GM12874 (cell line): ENCODE results near the gene TRRAP.

ENCODE experiments used
- CTCF ChIP-seq: IDR thresholded peaks from 2 replicates; pipeline ENCODE4 v1.5.1; 2011; ENCODE audit warnings: low read depth, mild to moderate bottlenecking, control low read depth, low read length, moderate library complexity; ENCODE audit not compliant: insufficient read depth

Gene TRRAP

GRCh38 chr7:98887038-98887437 is 8.7 kb downstream of the TRRAP start:
- no peak for TF ChIP-seq CTCF

- no peak for TF ChIP-seq CTCF
Observed at GRCh38 chr7:98892609-98893008, 14.3 kb downstream of the TRRAP start.

- no peak for TF ChIP-seq CTCF
Observed at GRCh38 chr7:98899816-98900215, 21.5 kb downstream of the TRRAP start.

DNA sequence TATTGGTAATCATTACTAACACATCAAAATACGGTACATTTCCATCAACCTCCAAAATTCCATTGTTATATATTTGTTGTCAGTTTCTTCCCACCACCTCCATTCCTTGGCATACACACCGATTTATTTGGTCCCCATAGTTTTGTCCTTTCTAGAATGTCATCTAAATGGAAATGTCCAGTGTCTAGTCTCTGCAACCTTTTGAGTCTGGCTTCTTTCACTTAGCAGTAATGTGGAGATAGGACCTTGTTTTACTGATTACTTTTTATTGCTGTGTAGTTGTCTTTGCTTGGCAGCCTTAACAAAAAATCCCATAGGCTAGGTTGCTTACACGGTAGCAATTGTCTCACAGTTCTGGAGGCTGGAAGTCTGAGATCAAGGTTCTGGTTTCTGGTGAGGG is 22.5 kb downstream of the TRRAP start:
- TF ChIP-seq CTCF = no peak

GRCh38 chr7:98902523-98902922 is 24.2 kb downstream of the TRRAP start:
- TF ChIP-seq CTCF = no peak

DNA sequence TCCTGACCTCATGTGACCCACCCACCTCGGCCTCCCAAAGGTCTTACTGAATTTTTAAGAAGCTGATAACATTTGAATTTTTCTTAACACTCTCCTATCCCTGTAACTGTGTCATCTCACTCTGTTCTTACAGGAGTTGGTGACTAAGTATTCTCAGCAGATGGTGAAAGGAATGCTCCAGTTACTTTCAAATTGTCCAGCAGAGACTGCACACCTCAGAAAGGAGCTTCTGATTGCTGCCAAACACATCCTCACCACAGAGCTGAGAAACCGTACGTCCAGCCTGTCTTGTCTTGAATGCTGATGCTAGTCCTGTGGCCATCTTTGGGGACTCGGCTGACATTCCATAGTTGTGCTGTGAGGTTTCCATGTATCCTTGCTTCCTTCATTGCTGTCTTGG is 24.9 kb downstream of the TRRAP start:
- no peak for TF ChIP-seq CTCF

DNA sequence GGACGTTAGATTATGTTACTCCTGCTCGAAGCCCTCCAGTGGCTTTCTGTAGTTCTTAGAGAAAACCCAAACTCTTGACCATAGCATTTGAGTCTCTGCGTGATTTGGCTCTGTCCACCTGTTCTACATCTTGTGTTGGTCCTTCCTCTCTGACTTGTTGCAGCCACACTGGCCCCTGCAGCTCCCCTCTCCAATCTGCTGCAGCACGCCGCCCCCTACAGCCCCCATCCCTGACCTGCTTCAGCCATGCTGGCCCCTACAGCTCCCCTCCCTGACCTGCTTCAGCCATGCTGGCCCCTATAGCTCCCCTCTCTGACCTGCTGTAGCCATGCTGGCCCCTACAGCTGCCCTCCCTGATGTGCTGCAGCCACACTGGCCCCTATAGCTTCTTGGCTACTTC is 29.2 kb downstream of the TRRAP start:
- TF ChIP-seq CTCF = no peak

- no peak for TF ChIP-seq CTCF
Observed at GRCh38 chr7:98908585-98908984, 30.3 kb downstream of the TRRAP start.
